Lower lobe of right lung (tissue), 2 donors: ENCODE data around the gene MT1F. TPM values are rescaled to one million over a fixed set of nuclear protein-coding genes. Genes with fewer than 3 reads are reported as not detected.
"Not testable (repeated sequence)": the region's sequence is repeated elsewhere in the genome, so short reads cannot be mapped to it uniquely, and the experiment has no call there.

Source experiments
- ATAC-seq, 2 donors: fragments of 200-7000 bp; cut with Tn5 transposase; one replicate each; pipeline ENCODE4 v1.9.1; 2020 to 2022; ENCODE audit warnings: mild to moderate bottlenecking in 2 of 2, moderate library complexity in 2 of 2
- DNase-seq: peaks from one replicate; pipeline ENCODE4 v3.0.0-alpha.2; 2020
- H3K27ac ChIP-seq: fragments of 200-600 bp; one replicate; pipeline ENCODE4 v1.8.0; 2022
- H3K27me3 ChIP-seq: fragments of 200-600 bp; one replicate; pipeline ENCODE4 v1.8.0; 2022; ENCODE audit warnings: low read depth
- H3K36me3 ChIP-seq: fragments of 200-600 bp; one replicate; pipeline ENCODE4 v1.8.0; 2022; ENCODE audit warnings: mild to moderate bottlenecking
- H3K4me1 ChIP-seq: fragments of 200-600 bp; one replicate; pipeline ENCODE4 v1.8.0; 2022
- H3K4me3 ChIP-seq: fragments of 200-600 bp; one replicate; pipeline ENCODE4 v1.8.0; 2022; ENCODE audit warnings: mild to moderate bottlenecking
- H3K9me3 ChIP-seq: fragments of 200-600 bp; one replicate; pipeline ENCODE4 v1.8.0; 2022
- CTCF ChIP-seq: fragments of 200-600 bp; IDR thresholded peaks from one replicate; pipeline ENCODE4 v1.8.0; 2022; ENCODE audit warnings: antibody characterized with exemption, mild to moderate bottlenecking
- intact Hi-C: fragments of 100-400 bp; cut with DNase I; formaldehyde crosslinking; loops from one replicate; pipeline ENCODE4 v1.11.0; 2022
- total RNA-seq: library from RNA; stranded (reverse); fragmentation: NEBNext Ultra II Directional; extraction: Animal tissue kit (Norgen Biotek cat#: 25700); gene quantifications from one replicate; pipeline ENCODE4 v1.2.1, GENCODE V29; 2021
- donor health status: DM: no; HTN: yes; CAD: no; lungs with severe emphysema.

Gene MT1F
- total RNA-seq, 1 donor from 2014 or later: 12.6 TPM

- peaks cover 64% of the 10 kb centered on the region for H3K27me3 ChIP-seq
- no peak for TF ChIP-seq CTCF
- H3K4me3 ChIP-seq: no peak overlapping the region
- no peaks in the 10 kb centered on the region for H3K36me3 ChIP-seq
- intact Hi-C loops: no loop called here
- DNase-seq (no peak), ATAC-seq (no peak)
- H3K27ac ChIP-seq: no peak overlapping the region
- no peaks in the 10 kb centered on the region for H3K9me3 ChIP-seq
- peaks cover 13% of the 10 kb centered on the region for H3K4me1 ChIP-seq
Measured at GRCh38 chr16:56669840-56670619, 12.3 kb downstream of the MT1F start.

GRCh38 chr16:56670620-56670934 lies 12.8 kb downstream of the MT1F start:
- intact Hi-C loops: no loop called here
- DNase-seq (no peak), ATAC-seq (no peak)
- no peak overlapping the region for H3K4me3 ChIP-seq
- peaks cover 64% of the 10 kb centered on the region for H3K27me3 ChIP-seq
- H3K9me3 ChIP-seq: no peaks in the 10 kb centered on the region
- TF ChIP-seq CTCF: no peak
- no peak overlapping the region for H3K27ac ChIP-seq
- H3K4me1 ChIP-seq: peaks cover 14% of the 10 kb centered on the region
- H3K36me3 ChIP-seq: no peaks in the 10 kb centered on the region

GRCh38 chr16:56671691-56672090 lies 13.9 kb downstream of the MT1F start:
- DNase-seq, ATAC-seq, intact Hi-C loops, H3K9me3 ChIP-seq, H3K4me3 ChIP-seq, H3K27ac ChIP-seq, H3K36me3 ChIP-seq: not testable (repeated sequence)
- Histone ChIP-seq H3K4me1 (peaks cover 21% of the 10 kb centered on the region), H3K27me3 (peaks cover 70% of the 10 kb centered on the region)

GRCh38 chr16:56672171-56672570 lies 14.4 kb downstream of the MT1F start:
- ATAC-seq, intact Hi-C loops, DNase-seq, H3K27ac ChIP-seq, H3K36me3 ChIP-seq, H3K9me3 ChIP-seq, H3K4me3 ChIP-seq: not testable (repeated sequence)
- peaks cover 70% of the 10 kb centered on the region for H3K27me3 ChIP-seq
- peaks cover 21% of the 10 kb centered on the region for H3K4me1 ChIP-seq

GRCh38 chr16:56672761-56673536 lies 15.2 kb downstream of the MT1F start:
- H3K4me3 ChIP-seq: no peak overlapping the region
- no peak for ATAC-seq
- peaks cover 17% of the 10 kb centered on the region for H3K4me1 ChIP-seq
- no peaks in the 10 kb centered on the region for H3K9me3 ChIP-seq
- no peak overlapping the region for H3K27ac ChIP-seq
- DNase-seq: no peak
- no peaks in the 10 kb centered on the region for H3K36me3 ChIP-seq
- peaks cover 64% of the 10 kb centered on the region for H3K27me3 ChIP-seq
- no peak for TF ChIP-seq CTCF
- intact Hi-C loops: no loop called here

- Histone ChIP-seq H3K4me1 (peaks cover 14% of the 10 kb centered on the region), H3K9me3 (no peaks in the 10 kb centered on the region), H3K27me3 (peaks cover 55% of the 10 kb centered on the region), H3K27ac (no peak overlapping the region), H3K36me3 (no peaks in the 10 kb centered on the region), H3K4me3 (no peak overlapping the region)
- peak; percentile 68 for TF ChIP-seq CTCF
- intact Hi-C loops: no loop called here
- DNase-seq (no peak), ATAC-seq (peak; percentile 31 to 66)
Measured at GRCh38 chr16:56673921-56674320, 16.2 kb downstream of the MT1F start.

GRCh38 chr16:56674570-56674969 lies 16.8 kb downstream of the MT1F start:
- H3K27ac ChIP-seq, intact Hi-C loops, H3K36me3 ChIP-seq, H3K9me3 ChIP-seq, ATAC-seq, H3K4me1 ChIP-seq, H3K4me3 ChIP-seq, DNase-seq: not testable (repeated sequence)
- H3K27me3 ChIP-seq: peaks cover 48% of the 10 kb centered on the region
